GM18861 (cell line): Measurements from ENCODE around the gene ZNF723.
"Not testable (repeated sequence)": the region's sequence is repeated elsewhere in the genome, so short reads cannot be mapped to it uniquely, and the experiment has no call there.

ENCODE experiments used
- ATAC-seq: cut with Tn5 transposase; IDR thresholded peaks from one replicate; pipeline ENCODE4 v1.9.1; 2021; ENCODE audit not compliant: unreplicated experiment

The ZNF723 gene

GRCh38 chr19:22832031-22832762 is at the start of gene ZNF723:
Gene ZNF723 (plus strand): TSS chr19:22832291. CDS start chr19:22832380, 89 bp downstream.
- no peak for ATAC-seq

GRCh38 chr19:22783651-22784410 is 48.3 kb upstream of the ZNF723 start, which contains the start of gene ZNF99:
Gene ZNF99 (minus strand): TSS chr19:22784151. CDS start chr19:22784016, 135 bp downstream.
- ATAC-seq: no peak

GRCh38 chr19:22792863-22793262 is 39.2 kb upstream of the ZNF723 start:
- not testable (repeated sequence) for ATAC-seq

GRCh38 chr19:22797040-22797439 is 35.1 kb upstream of the ZNF723 start:
- no peak for ATAC-seq

- no peak for ATAC-seq
Measured at GRCh38 chr19:22806418-22806817, 25.7 kb upstream of the ZNF723 start.

- no peak for ATAC-seq
Measured at GRCh38 chr19:22807061-22807835, 24.8 kb upstream of the ZNF723 start.

GRCh38 chr19:22814124-22814523 is 18.0 kb upstream of the ZNF723 start:
- ATAC-seq: no peak

- ATAC-seq: no peak
Measured at GRCh38 chr19:22831211-22831610, 880 bp upstream of the ZNF723 start.

GRCh38 chr19:22857713-22858320 is 25.7 kb downstream of the ZNF723 start:
- not testable (repeated sequence) for ATAC-seq

- ATAC-seq: no peak
Measured at GRCh38 chr19:22882797-22883196, 50.7 kb downstream of the ZNF723 start.

- ATAC-seq: no peak
Measured at GRCh38 chr19:22893855-22894270, 61.8 kb downstream of the ZNF723 start.

GRCh38 chr19:22901431-22902130 is 69.5 kb downstream of the ZNF723 start:
- ATAC-seq: no peak
